SK-N-MC (cell line): ENCODE results near the gene BMP6.

Experiments
- EZH2 ChIP-seq: fragments of 200-600 bp; sonication (generic); IDR thresholded peaks from one replicate; pipeline ENCODE4 v1.6.1; 2017; ENCODE audit warnings: antibody characterized with exemption
- FOXP2 ChIP-seq: optimal IDR thresholded peaks from 2 replicates; pipeline ENCODE3; 2011; ENCODE audit warnings: mild to moderate bottlenecking, moderate library complexity; ENCODE audit not compliant: insufficient read depth; ENCODE audit errors: extremely low read length, control extremely low read depth
- POLR2AphosphoS5 ChIP-seq: IDR thresholded peaks from 2 replicates; pipeline ENCODE4 v1.6.1; 2012; ENCODE audit warnings: mild to moderate bottlenecking, low read depth, low read length, borderline replicate concordance

- TF ChIP-seq EZH2 (no peak), POLR2AphosphoS5 (no peak), FOXP2 (no peak)
Observed at GRCh38 chr6:7761051-7761450, 35.2 kb downstream of the BMP6 start.
